RWPE1 (cell line): ENCODE measurements around the gene KLHL11.

Experiments used
- CTCF ChIA-PET: fragments of 350-600 bp; sonication (Branson Sonifier 250); formaldehyde crosslinking; extraction: SDS; loops from one replicate; lab custom pipeline; 2021; lab: Yijun Ruan, JAX
- POLR2A ChIA-PET: fragments of 400-600 bp; formaldehyde crosslinking; extraction: SDS; loops from one replicate; lab custom pipeline; 2020; ENCODE audit warnings: antibody characterized with exemption; ENCODE audit not compliant: low non-redundant PET; lab: Yijun Ruan, JAX
- DNase-seq: peaks from one replicate; pipeline ENCODE4 v3.0.0; 2012; ENCODE audit warnings: low spot score
- H3K27ac ChIP-seq: fragments of 450-650 bp; 2 replicates; pipeline ENCODE4 v1.5.1; 2017
- CTCF ChIP-seq: fragments of 450-650 bp; conservative IDR thresholded peaks from 2 replicates; pipeline ENCODE4 v1.5.1; 2017; ENCODE audit warnings: low read depth, mild to moderate bottlenecking

The KLHL11 gene

GRCh38 chr17:41873559-41874292 lies 8.5 kb upstream of the KLHL11 start:
- ChIA-PET POLR2A (no interaction called here), CTCF (interaction anchor here (0.9 kb wide), 1 partner anchor 178 kb away, joined by 3 read pairs; no protein-coding TSS in a partner anchor)
- no peak for TF ChIP-seq CTCF
- peak overlapping the region; percentile 12; the same call in 1 of the 2 replicates for H3K27ac ChIP-seq
- DNase-seq: no peak

DNA sequence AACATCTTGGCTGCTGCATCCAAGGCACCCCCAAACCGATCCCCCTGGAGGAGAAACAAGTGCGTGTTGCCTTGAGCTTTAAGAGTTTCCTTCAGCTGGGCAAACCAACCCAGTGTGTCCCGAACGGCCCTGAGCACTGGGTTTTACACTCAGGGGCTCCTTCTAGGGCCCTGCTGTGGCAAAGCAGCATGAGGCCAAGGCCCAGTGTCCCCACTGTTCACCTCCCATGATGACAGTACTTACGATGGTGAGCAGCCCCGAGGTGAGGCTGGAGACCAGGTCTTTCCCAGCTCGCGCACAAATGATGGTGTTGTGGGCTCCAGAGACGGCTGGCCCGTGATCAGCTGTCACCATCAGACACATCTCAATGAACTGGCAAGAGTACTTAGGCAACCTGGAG lies 6.6 kb upstream of the KLHL11 start:
- CTCF ChIA-PET: interaction anchor here (0.6 to 0.7 kb wide), 2 partner anchors 61 to 229 kb away, joined by 3 to 4 read pairs; no protein-coding TSS in a partner anchor
- POLR2A ChIA-PET: no interaction called here
- no peak for TF ChIP-seq CTCF
- H3K27ac ChIP-seq: peak overlapping the region; percentile 10; the same call in 1 of the 2 replicates
- DNase-seq: no peak

- POLR2A ChIA-PET: no interaction called here
- no peak for TF ChIP-seq CTCF
- CTCF ChIA-PET: interaction anchor here (1.2 kb wide), 1 partner anchor 16 kb away, joined by 4 read pairs; no protein-coding TSS in a partner anchor
Measured at GRCh38 chr17:41870627-41871026, 5.4 kb upstream of the KLHL11 start.

GRCh38 chr17:41870097-41870496 lies 4.9 kb upstream of the KLHL11 start:
- peak overlapping the region; percentile 62 for H3K27ac ChIP-seq
- ChIA-PET POLR2A (no interaction called here), CTCF (no interaction called here)
- TF ChIP-seq CTCF: no peak
- DNase-seq: no peak

More at GRCh38 chr17:41870627-41871026, 5.4 kb upstream of the KLHL11 start:
- H3K27ac ChIP-seq: peak overlapping the region; percentile 62
- no peak for DNase-seq

- POLR2A ChIA-PET: no interaction called here
- CTCF ChIA-PET: interaction anchor here (0.7 kb wide), 1 partner anchor 22 kb away, joined by 3 read pairs; no protein-coding TSS in a partner anchor
- H3K27ac ChIP-seq: peak overlapping the region; percentile 62
- no peak for TF ChIP-seq CTCF
- no peak for DNase-seq
Measured at GRCh38 chr17:41869426-41869825, 4.2 kb upstream of the KLHL11 start.

DNA sequence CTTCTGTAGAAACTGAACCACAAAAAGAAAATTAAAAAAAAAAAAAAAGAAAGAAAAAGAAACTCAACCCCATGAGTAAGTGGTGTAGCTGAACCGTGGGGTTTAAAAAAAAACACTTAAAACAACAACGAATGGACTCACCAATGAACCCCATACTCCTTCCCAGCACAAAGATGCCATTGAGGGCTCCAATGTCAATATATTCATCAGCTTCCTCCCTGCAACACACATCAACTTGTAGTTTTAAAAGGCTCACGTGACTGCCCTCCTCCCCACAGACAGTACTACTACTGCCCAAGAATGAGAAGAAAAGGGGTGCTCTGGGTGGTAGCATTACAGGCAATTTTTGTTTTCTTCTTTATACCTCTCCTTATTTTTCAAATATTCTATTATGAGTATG lies 3.3 kb upstream of the KLHL11 start:
- no peak overlapping the region for H3K27ac ChIP-seq
- CTCF ChIA-PET: interaction anchor here (0.6 to 0.8 kb wide), 2 partner anchors 13 to 952 kb away, joined by 4 to 5 read pairs; no protein-coding TSS in a partner anchor
- no peak for TF ChIP-seq CTCF

More for the DNA sequence above, 3.3 kb upstream of the KLHL11 start:
- no peak for DNase-seq
- POLR2A ChIA-PET: no interaction called here
